ENCODE measurements around the gene NPAS3. TPM values are rescaled to one million over a fixed set of nuclear protein-coding genes. Genes with fewer than 3 reads are reported as not detected.

Gene NPAS3
- total RNA-seq, 1 donor from 2014 or later: 1.6 TPM

- H3K27ac Mint-ChIP-seq (ENCODE audit: unreplicated experiment): no peak overlapping the region
- no peak for TF ChIP-seq CTCF (IDR thresholded peaks at IDR 0.05; ENCODE audit: unreplicated experiment)
- no peaks in the 10 kb centered on the region for H3K9me3 Mint-ChIP-seq (ENCODE audit: unreplicated experiment)
- H3K36me3 Mint-ChIP-seq (ENCODE audit: low read depth, unreplicated experiment): no peaks in the 10 kb centered on the region
- no peak for DNase-seq (ENCODE audit: low spot score)
- H3K4me3 Mint-ChIP-seq (ENCODE audit: unreplicated experiment): no peak overlapping the region
- no peaks in the 10 kb centered on the region for H3K27me3 Mint-ChIP-seq (ENCODE audit: unreplicated experiment)
- H3K4me1 Mint-ChIP-seq (ENCODE audit: unreplicated experiment): no peaks in the 10 kb centered on the region
Measured at GRCh38 chr14:33699300-33699983, 760.8 kb downstream of the NPAS3 start.

GRCh38 chr14:33700052-33700451 is 761.4 kb downstream of the NPAS3 start:
- Mint-ChIP-seq H3K9me3 (ENCODE audit: unreplicated experiment) (no peaks in the 10 kb centered on the region), H3K4me1 (ENCODE audit: unreplicated experiment) (peaks cover 1% of the 10 kb centered on the region), H3K36me3 (ENCODE audit: low read depth, unreplicated experiment) (no peaks in the 10 kb centered on the region), H3K27me3 (ENCODE audit: unreplicated experiment) (no peaks in the 10 kb centered on the region), H3K4me3 (ENCODE audit: unreplicated experiment) (no peak overlapping the region), H3K27ac (ENCODE audit: unreplicated experiment) (no peak overlapping the region)
- TF ChIP-seq CTCF (IDR thresholded peaks at IDR 0.05; ENCODE audit: unreplicated experiment): no peak
- no peak for DNase-seq (ENCODE audit: low spot score)

- TF ChIP-seq CTCF (IDR thresholded peaks at IDR 0.05; ENCODE audit: unreplicated experiment): no peak
- Mint-ChIP-seq H3K27ac (ENCODE audit: unreplicated experiment) (no peak overlapping the region), H3K9me3 (ENCODE audit: unreplicated experiment) (no peaks in the 10 kb centered on the region), H3K36me3 (ENCODE audit: low read depth, unreplicated experiment) (no peaks in the 10 kb centered on the region), H3K27me3 (ENCODE audit: unreplicated experiment) (peaks cover 2% of the 10 kb centered on the region), H3K4me3 (ENCODE audit: unreplicated experiment) (no peak overlapping the region), H3K4me1 (ENCODE audit: unreplicated experiment) (peaks cover 3% of the 10 kb centered on the region)
- no peak for DNase-seq (ENCODE audit: low spot score)
Measured at GRCh38 chr14:33702293-33702692, 763.6 kb downstream of the NPAS3 start.

GRCh38 chr14:33704481-33704880 is 765.8 kb downstream of the NPAS3 start:
- Mint-ChIP-seq H3K9me3 (ENCODE audit: unreplicated experiment) (no peaks in the 10 kb centered on the region), H3K27ac (ENCODE audit: unreplicated experiment) (no peak overlapping the region), H3K27me3 (ENCODE audit: unreplicated experiment) (peaks cover 2% of the 10 kb centered on the region), H3K4me3 (ENCODE audit: unreplicated experiment) (no peak overlapping the region), H3K36me3 (ENCODE audit: low read depth, unreplicated experiment) (no peaks in the 10 kb centered on the region), H3K4me1 (ENCODE audit: unreplicated experiment) (peaks cover 3% of the 10 kb centered on the region)
- TF ChIP-seq CTCF (IDR thresholded peaks at IDR 0.05; ENCODE audit: unreplicated experiment): no peak
- DNase-seq (ENCODE audit: low spot score): no peak

- no peak overlapping the region for H3K4me3 Mint-ChIP-seq (ENCODE audit: unreplicated experiment)
- H3K4me1 Mint-ChIP-seq (ENCODE audit: unreplicated experiment): peaks cover 3% of the 10 kb centered on the region
- H3K9me3 Mint-ChIP-seq (ENCODE audit: unreplicated experiment): no peaks in the 10 kb centered on the region
- no peak for DNase-seq (ENCODE audit: low spot score)
- no peak for TF ChIP-seq CTCF (IDR thresholded peaks at IDR 0.05; ENCODE audit: unreplicated experiment)
- H3K27ac Mint-ChIP-seq (ENCODE audit: unreplicated experiment): no peak overlapping the region
- peaks cover 2% of the 10 kb centered on the region for H3K27me3 Mint-ChIP-seq (ENCODE audit: unreplicated experiment)
- no peaks in the 10 kb centered on the region for H3K36me3 Mint-ChIP-seq (ENCODE audit: low read depth, unreplicated experiment)
Measured at GRCh38 chr14:33705490-33705889, 766.8 kb downstream of the NPAS3 start.
